IPS-20b (cell line): ENCODE data around the gene PDPK1.
"Not testable (repeated sequence)": the region's sequence is repeated elsewhere in the genome, so short reads cannot be mapped to it uniquely, and the experiment has no call there.

Experiments used
- H3K27ac ChIP-seq: one replicate; pipeline ENCODE4 v1.5.1; 2013; ENCODE audit warnings: low read length
- H3K27me3 ChIP-seq: 2 replicates; pipeline ENCODE4 v1.6.1; 2013; ENCODE audit warnings: mild to moderate bottlenecking, low read length, inconsistent platforms; ENCODE audit not compliant: insufficient read depth
- H3K36me3 ChIP-seq: 2 replicates; pipeline ENCODE4 v1.6.1; 2013; ENCODE audit warnings: low read depth, mild to moderate bottlenecking, inconsistent platforms, low read length, moderate library complexity; ENCODE audit not compliant: insufficient read depth
- H3K4me1 ChIP-seq: 2 replicates; pipeline ENCODE4 v1.6.1; 2013; ENCODE audit warnings: mild to moderate bottlenecking, control low read depth, inconsistent platforms, low read length, moderate library complexity; ENCODE audit not compliant: insufficient read depth
- H3K4me3 ChIP-seq: 2 replicates; pipeline ENCODE4 v1.5.1; 2013; ENCODE audit warnings: mild to moderate bottlenecking, low read length, inconsistent platforms
- H3K9ac ChIP-seq: 2 replicates; pipeline ENCODE4 v1.6.1; 2013; ENCODE audit warnings: low read depth, mild to moderate bottlenecking, inconsistent platforms, low read length, moderate library complexity
- H3K9me3 ChIP-seq: 2 replicates; pipeline ENCODE4 v1.6.1; 2013; ENCODE audit warnings: mild to moderate bottlenecking, low read depth, low read length, inconsistent platforms; ENCODE audit not compliant: insufficient read depth

Gene PDPK1

GRCh38 chr16:2602175-2602574 lies 64.4 kb downstream of the PDPK1 start:
- H3K9me3 ChIP-seq, H3K4me3 ChIP-seq, H3K27ac ChIP-seq, H3K4me1 ChIP-seq, H3K9ac ChIP-seq, H3K27me3 ChIP-seq: not testable (repeated sequence)
- peaks cover 17% of the 10 kb centered on the region for H3K36me3 ChIP-seq

- H3K9me3 ChIP-seq: no peaks in the 10 kb centered on the region
- H3K27ac ChIP-seq: peak overlapping the region; percentile 91
- H3K4me1 ChIP-seq: no peaks in the 10 kb centered on the region
- H3K27me3 ChIP-seq: no peaks in the 10 kb centered on the region
- peak overlapping the region; percentile 96 for H3K9ac ChIP-seq
- H3K36me3 ChIP-seq: 0 out of 2 replicates have a peak, but pooled peaks cover 5% of the 10 kb centered on the region
- H3K4me3 ChIP-seq: peak overlapping the region; percentile 98
Measured at GRCh38 chr16:2603165-2604015, 65.6 kb downstream of the PDPK1 start.

GRCh38 chr16:2604016-2604369 lies 66.2 kb downstream of the PDPK1 start:
- not testable (repeated sequence) for H3K4me1 ChIP-seq, H3K27me3 ChIP-seq, H3K9me3 ChIP-seq, H3K36me3 ChIP-seq
- Histone ChIP-seq H3K4me3 (peak overlapping the region; percentile 98), H3K9ac (peak overlapping the region; percentile 96), H3K27ac (peak overlapping the region; percentile 91)

GRCh38 chr16:2606820-2607219 lies 69.0 kb downstream of the PDPK1 start:
- not testable (repeated sequence) for H3K4me3 ChIP-seq, H3K27ac ChIP-seq
- peaks cover 19% of the 10 kb centered on the region for H3K36me3 ChIP-seq

GRCh38 chr16:2609345-2609744 lies 71.5 kb downstream of the PDPK1 start:
- H3K9ac ChIP-seq, H3K27ac ChIP-seq, H3K4me1 ChIP-seq, H3K9me3 ChIP-seq, H3K4me3 ChIP-seq, H3K27me3 ChIP-seq: not testable (repeated sequence)
- peaks cover 19% of the 10 kb centered on the region for H3K36me3 ChIP-seq

More at GRCh38 chr16:2606820-2607219, 69.0 kb downstream of the PDPK1 start:
- not testable (repeated sequence) for H3K4me1 ChIP-seq, H3K27me3 ChIP-seq, H3K9ac ChIP-seq, H3K9me3 ChIP-seq

GRCh38 chr16:2609827-2610470 lies 72.1 kb downstream of the PDPK1 start:
- Histone ChIP-seq H3K4me1 (no peaks in the 10 kb centered on the region), H3K36me3 (peaks cover 23% of the 10 kb centered on the region), H3K27me3 (no peaks in the 10 kb centered on the region), H3K27ac (no peak overlapping the region), H3K4me3 (no peak overlapping the region), H3K9ac (no peak overlapping the region), H3K9me3 (no peaks in the 10 kb centered on the region)

GRCh38 chr16:2610781-2611498 lies 73.1 kb downstream of the PDPK1 start:
- Histone ChIP-seq H3K9ac (no peak overlapping the region), H3K27me3 (no peaks in the 10 kb centered on the region), H3K4me3 (no peak overlapping the region), H3K27ac (no peak overlapping the region), H3K9me3 (no peaks in the 10 kb centered on the region), H3K36me3 (peaks cover 25% of the 10 kb centered on the region), H3K4me1 (no peaks in the 10 kb centered on the region)

- H3K27ac ChIP-seq: no peak overlapping the region
- no peak overlapping the region for H3K9ac ChIP-seq
- peaks cover 25% of the 10 kb centered on the region for H3K36me3 ChIP-seq
- no peaks in the 10 kb centered on the region for H3K9me3 ChIP-seq
- H3K27me3 ChIP-seq: no peaks in the 10 kb centered on the region
- H3K4me1 ChIP-seq: no peaks in the 10 kb centered on the region
- no peak overlapping the region for H3K4me3 ChIP-seq
Measured at GRCh38 chr16:2611499-2611862, 73.7 kb downstream of the PDPK1 start.

- not testable (repeated sequence) for H3K27ac ChIP-seq, H3K4me1 ChIP-seq, H3K27me3 ChIP-seq, H3K9ac ChIP-seq, H3K4me3 ChIP-seq, H3K9me3 ChIP-seq
- peaks cover 25% of the 10 kb centered on the region for H3K36me3 ChIP-seq
Measured at GRCh38 chr16:2611877-2612276, 74.1 kb downstream of the PDPK1 start.

- H3K4me1 ChIP-seq, H3K9me3 ChIP-seq, H3K9ac ChIP-seq, H3K27me3 ChIP-seq, H3K27ac ChIP-seq, H3K4me3 ChIP-seq: not testable (repeated sequence)
- peaks cover 25% of the 10 kb centered on the region for H3K36me3 ChIP-seq
Measured at GRCh38 chr16:2613251-2613650, 75.4 kb downstream of the PDPK1 start.

GRCh38 chr16:2614761-2615191 lies 77.0 kb downstream of the PDPK1 start:
- no peaks in the 10 kb centered on the region for H3K9me3 ChIP-seq
- H3K27me3 ChIP-seq: no peaks in the 10 kb centered on the region
- peaks cover 24% of the 10 kb centered on the region for H3K36me3 ChIP-seq
- no peak overlapping the region for H3K4me3 ChIP-seq
- H3K9ac ChIP-seq: no peak overlapping the region
- H3K27ac ChIP-seq: no peak overlapping the region
- H3K4me1 ChIP-seq: no peaks in the 10 kb centered on the region

GRCh38 chr16:2618964-2619363 lies 81.1 kb downstream of the PDPK1 start:
- not testable (repeated sequence) for H3K27ac ChIP-seq, H3K9me3 ChIP-seq, H3K4me1 ChIP-seq, H3K27me3 ChIP-seq, H3K9ac ChIP-seq, H3K4me3 ChIP-seq, H3K36me3 ChIP-seq
